Measurements from ENCODE around the gene CLN5. TPM values are rescaled to one million over a fixed set of nuclear protein-coding genes. Genes with fewer than 3 reads are reported as not detected.

Gene CLN5
- total RNA-seq: 22.9 and 30.8 TPM in 2 replicates

GRCh38 chr13:76991796-76992547 is at the start of gene CLN5:
CLN5 (plus strand) TSS chr13:76992081; CDS start chr13:76992099, 18 bp downstream.

GRCh38 chr13:76948149-76948548 is 43.7 kb upstream of the CLN5 start, which contains the start of gene ACOD1:
ACOD1 (plus strand) TSS chr13:76948511; CDS start chr13:76948559, 48 bp downstream.

DNA sequence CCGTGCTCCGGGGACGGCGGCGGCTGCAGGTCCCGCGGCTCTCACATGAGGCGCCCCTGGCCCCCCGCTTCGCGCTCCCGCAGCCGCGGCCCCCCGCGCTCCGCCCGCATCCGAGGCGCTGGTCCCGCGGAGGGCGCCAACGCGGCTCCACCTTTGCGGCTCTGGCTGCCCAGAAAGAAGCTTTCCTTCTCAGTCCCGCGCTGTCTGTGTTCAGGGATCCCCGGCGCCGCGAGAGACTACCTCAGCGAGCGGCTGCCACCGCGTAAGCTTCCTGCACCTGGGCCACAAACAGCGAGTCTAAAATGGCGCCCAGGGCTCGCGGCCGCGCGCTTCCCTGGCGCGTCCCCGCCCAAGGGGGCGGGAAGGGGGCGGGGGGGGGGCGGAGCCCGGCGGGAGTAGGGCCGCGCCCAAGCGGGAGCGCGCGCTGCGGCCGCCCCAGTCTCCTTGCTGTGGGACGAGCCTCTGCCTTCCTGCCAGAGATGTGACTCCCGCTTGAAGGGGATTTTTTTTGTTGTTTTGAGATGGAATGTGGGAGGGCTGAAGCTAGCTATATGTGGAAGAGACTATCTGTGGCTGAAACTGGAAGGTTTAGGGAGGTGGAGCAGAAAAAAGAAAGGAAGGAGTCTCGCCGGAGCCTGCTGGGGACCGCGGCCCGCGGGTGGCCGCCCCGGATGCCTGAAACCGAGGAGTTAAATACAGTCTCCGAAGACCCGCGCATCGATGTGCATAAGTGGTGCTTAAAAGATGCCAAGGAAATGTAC is 35.2 kb downstream of the CLN5 start, which contains the start of gene FBXL3:
TSS of gene FBXL3 (minus strand) at position 299 of the 761 bp plus-strand sequence. CDS start 5,299 bp downstream, outside the sequence.

Other genes with a start within 250 kb of the CLN5 start
- gene KCTD12, start 105.7 kb upstream of the CLN5 start, total RNA-seq: 41.9 and 54.6 TPM in 2 replicates
- not detected in 2 replicates for gene ACOD1, start 43.6 kb upstream of the CLN5 start, total RNA-seq
- 33.0 and 38.9 TPM in 2 replicates for gene FBXL3, start 35.1 kb downstream of the CLN5 start, total RNA-seq